A673 (cell line): ENCODE measurements around the gene SKP1. TPM values are rescaled to one million over a fixed set of nuclear protein-coding genes. Genes with fewer than 3 reads are reported as not detected.

Source experiments
- BruUV-seq: library from RNA; stranded (reverse); fragments of 400-500 nt; replicated peaks from 2 replicates; lab custom pipeline; 2021; lab: Mats Ljungman, UMichigan
- CTCF ChIA-PET: fragments of 300-600 bp; sonication (Branson Sonifier 250); formaldehyde crosslinking; loops from one replicate; lab custom pipeline; 2022; ENCODE audit warnings: antibody characterized with exemption; lab: Charles Lee
- POLR2A ChIA-PET: fragments of 300-600 bp; sonication (Branson Sonifier 250); formaldehyde crosslinking; loops from one replicate; lab custom pipeline; 2022; ENCODE audit warnings: antibody characterized with exemption; ENCODE audit not compliant: low non-redundant PET; lab: Charles Lee
- DNase-seq: peaks from one replicate; pipeline ENCODE4 v3.0.0-alpha.2; 2015; ENCODE audit warnings: low spot score
- H3K27ac ChIP-seq: fragments of 200-600 bp; sonication (generic); 2 replicates; pipeline ENCODE4 v1.5.1; 2016; ENCODE audit warnings: mixed run types, low read depth, mild to moderate bottlenecking, mixed read lengths, antibody characterized with exemption, low read length; ENCODE audit not compliant: poor library complexity, severe bottlenecking
- H3K27me3 ChIP-seq: fragments of 200-600 bp; sonication (generic); replicated peaks from 2 replicates; pipeline ENCODE4 v1.6.1; 2017; ENCODE audit warnings: mixed run types, low read depth, mild to moderate bottlenecking, mixed read lengths, antibody characterized with exemption, low read length; ENCODE audit not compliant: insufficient read depth, poor library complexity
- H3K36me3 ChIP-seq: fragments of 200-600 bp; sonication (generic); 2 replicates; pipeline ENCODE4 v1.6.1; 2016; ENCODE audit warnings: mixed run types, mild to moderate bottlenecking, mixed read lengths, antibody characterized with exemption, low read length; ENCODE audit not compliant: insufficient read depth, poor library complexity, severe bottlenecking
- H3K4me1 ChIP-seq: fragments of 200-600 bp; sonication (generic); 2 replicates; pipeline ENCODE4 v1.6.1; 2017; ENCODE audit warnings: mixed run types, mild to moderate bottlenecking, mixed read lengths, antibody characterized with exemption, low read length; ENCODE audit not compliant: insufficient read depth, poor library complexity, severe bottlenecking
- H3K4me3 ChIP-seq: fragments of 200-600 bp; sonication (generic); 2 replicates; pipeline ENCODE4 v1.5.1; 2016; ENCODE audit warnings: low read depth, mixed run types, mild to moderate bottlenecking, mixed read lengths, low read length; ENCODE audit not compliant: poor library complexity, severe bottlenecking
- H3K9me3 ChIP-seq: fragments of 200-600 bp; sonication (generic); 2 replicates; pipeline ENCODE4 v1.6.1; 2016; ENCODE audit warnings: mixed run types, low read depth, mild to moderate bottlenecking, mixed read lengths, antibody characterized with exemption, low read length; ENCODE audit not compliant: poor library complexity, severe bottlenecking
- EZH2 ChIP-seq: fragments of 200-600 bp; sonication (generic); IDR thresholded peaks from 2 replicates; pipeline ENCODE4 v1.6.1; 2017; ENCODE audit warnings: borderline replicate concordance, low read depth, mild to moderate bottlenecking, mixed read lengths, antibody characterized with exemption, low read length; ENCODE audit not compliant: poor library complexity, severe bottlenecking
- intact Hi-C: fragments of 100-400 bp; cut with micrococcal nuclease; formaldehyde crosslinking; loops from one replicate; pipeline ENCODE4 v1.10.0; 2022; ENCODE audit not compliant: unreplicated experiment
- total RNA-seq: library from RNA; stranded (reverse); gene quantifications from 2 replicates; pipeline ENCODE4 v1.2.3, GENCODE V29; 2021
- TF ChIP-seq, protein P1 (sequence below): fragments of 300-800, 200-600 bp; sonication (generic); conservative IDR thresholded peaks from 2 replicates; pipeline ENCODE4 v1.5.1; 2017; ENCODE audit warnings: low read depth, mild to moderate bottlenecking, antibody characterized with exemption, low read length, moderate library complexity, mixed read lengths

The SKP1 gene
- total RNA-seq, 1 experiment from 2014 or later: 465 TPM

GRCh38 chr5:134127988-134128647, 48.6 kb downstream of the SKP1 start:
- Histone ChIP-seq H3K9me3 (no peaks in the 10 kb centered on the region), H3K4me3 (no peak overlapping the region), H3K36me3 (peaks cover 6% of the 10 kb centered on the region), H3K27ac (no peak overlapping the region), H3K27me3 (no peaks in the 10 kb centered on the region), H3K4me1 (no peaks in the 10 kb centered on the region)
- no peak for DNase-seq
- BruUV-seq: no TSS peak
- POLR2A ChIA-PET: no interaction called here
- CTCF ChIA-PET: no interaction called here
- TF ChIP-seq EZH2: no peak
- TF ChIP-seq, protein P1, sequence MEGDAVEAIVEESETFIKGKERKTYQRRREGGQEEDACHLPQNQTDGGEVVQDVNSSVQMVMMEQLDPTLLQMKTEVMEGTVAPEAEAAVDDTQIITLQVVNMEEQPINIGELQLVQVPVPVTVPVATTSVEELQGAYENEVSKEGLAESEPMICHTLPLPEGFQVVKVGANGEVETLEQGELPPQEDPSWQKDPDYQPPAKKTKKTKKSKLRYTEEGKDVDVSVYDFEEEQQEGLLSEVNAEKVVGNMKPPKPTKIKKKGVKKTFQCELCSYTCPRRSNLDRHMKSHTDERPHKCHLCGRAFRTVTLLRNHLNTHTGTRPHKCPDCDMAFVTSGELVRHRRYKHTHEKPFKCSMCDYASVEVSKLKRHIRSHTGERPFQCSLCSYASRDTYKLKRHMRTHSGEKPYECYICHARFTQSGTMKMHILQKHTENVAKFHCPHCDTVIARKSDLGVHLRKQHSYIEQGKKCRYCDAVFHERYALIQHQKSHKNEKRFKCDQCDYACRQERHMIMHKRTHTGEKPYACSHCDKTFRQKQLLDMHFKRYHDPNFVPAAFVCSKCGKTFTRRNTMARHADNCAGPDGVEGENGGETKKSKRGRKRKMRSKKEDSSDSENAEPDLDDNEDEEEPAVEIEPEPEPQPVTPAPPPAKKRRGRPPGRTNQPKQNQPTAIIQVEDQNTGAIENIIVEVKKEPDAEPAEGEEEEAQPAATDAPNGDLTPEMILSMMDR: no peak
- intact Hi-C loops: no loop called here

DNA sequence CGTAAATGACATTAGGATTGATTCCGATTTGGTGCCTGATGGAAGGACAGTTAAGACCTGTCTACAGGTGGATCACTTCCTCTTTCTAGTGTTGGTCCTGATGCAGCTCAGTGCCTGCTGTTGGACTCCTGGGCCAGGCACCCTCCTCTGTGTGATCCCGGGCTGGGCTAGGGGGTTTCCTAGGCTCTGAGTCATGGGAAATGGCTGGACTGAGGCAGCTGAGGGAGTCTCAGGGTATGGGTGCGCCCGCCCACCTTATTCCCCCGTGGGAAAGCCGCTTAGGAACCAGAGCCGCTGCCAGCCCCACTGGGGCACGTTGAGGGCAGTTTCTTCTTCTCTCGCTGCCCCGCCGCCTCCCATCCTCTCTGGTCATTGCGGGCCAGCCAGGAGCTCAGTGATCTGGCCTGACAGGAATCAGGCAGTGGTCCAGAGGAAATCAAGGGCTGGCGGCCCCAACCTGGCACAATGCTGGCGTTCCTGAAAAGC, 49.3 kb downstream of the SKP1 start:
- no peak for DNase-seq

DNA sequence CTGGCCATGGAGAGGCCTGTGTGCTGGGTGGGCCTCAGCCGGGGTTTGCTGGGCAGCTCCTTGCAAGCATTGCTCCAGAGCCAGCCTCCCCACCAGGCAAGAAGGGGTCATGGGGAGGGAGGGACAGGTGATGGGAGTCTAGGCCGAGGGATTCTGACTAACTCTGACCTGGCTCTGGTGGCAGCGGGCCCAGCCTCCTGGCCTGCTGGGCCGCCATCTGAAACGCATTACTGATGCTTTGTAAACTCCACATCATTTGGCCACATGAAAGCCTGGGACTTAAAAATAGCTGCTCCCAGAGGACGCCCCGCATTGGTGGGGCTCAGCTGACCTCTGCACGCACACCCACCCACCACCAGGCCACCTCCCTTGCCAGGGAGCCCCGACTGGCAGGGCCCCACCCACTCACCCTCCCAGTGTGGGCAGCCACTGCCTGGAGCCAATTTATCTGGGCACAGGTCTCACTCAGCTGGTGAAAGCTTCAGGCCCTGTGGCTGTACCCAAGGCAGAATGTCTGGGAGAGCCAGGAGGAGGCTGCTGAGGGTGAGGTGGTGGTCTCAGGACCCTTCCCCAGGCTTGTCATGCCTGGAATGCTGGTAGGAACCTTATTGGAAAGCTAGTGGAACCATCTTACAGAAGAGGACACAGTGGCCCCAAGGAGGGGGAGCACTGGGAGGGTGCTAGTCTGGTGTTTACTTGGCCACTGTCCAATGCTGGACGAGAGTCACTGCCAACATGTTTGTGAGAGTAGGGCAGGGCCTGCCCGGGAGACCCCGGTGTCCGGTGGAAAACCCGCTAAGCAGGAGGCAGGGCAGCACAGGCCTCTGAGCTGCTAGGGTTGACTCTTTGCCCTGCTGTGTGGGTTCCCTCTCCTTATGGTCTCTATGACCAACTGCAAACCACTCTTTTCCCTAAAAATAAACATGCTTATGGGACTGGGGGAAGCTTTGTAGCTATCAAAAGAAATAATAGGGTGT, 51.4 kb downstream of the SKP1 start:
- no peaks in the 10 kb centered on the region for H3K9me3 ChIP-seq
- H3K4me1 ChIP-seq: no peaks in the 10 kb centered on the region
- no peaks in the 10 kb centered on the region for H3K27me3 ChIP-seq
- CTCF ChIA-PET: interaction anchor here (0.6 to 0.7 kb wide), 2 partner anchors 10 to 119 kb away, joined by 7 read pairs; no protein-coding TSS in a partner anchor
- BruUV-seq: no TSS peak
- H3K4me3 ChIP-seq: no peak overlapping the region
- H3K36me3 ChIP-seq: peaks cover 3% of the 10 kb centered on the region
- no peak overlapping the region for H3K27ac ChIP-seq
- no peak for DNase-seq
- intact Hi-C loops: no loop called here
- POLR2A ChIA-PET: no interaction called here
- no peak for TF ChIP-seq EZH2
- TF ChIP-seq, protein P1: no peak

More for the DNA sequence above, 49.3 kb downstream of the SKP1 start:
- H3K36me3 ChIP-seq: peaks cover 6% of the 10 kb centered on the region
- no TSS peak for BruUV-seq
- H3K4me3 ChIP-seq: no peak overlapping the region
- no peak overlapping the region for H3K27ac ChIP-seq
- no peaks in the 10 kb centered on the region for H3K27me3 ChIP-seq
- no peaks in the 10 kb centered on the region for H3K4me1 ChIP-seq
- TF ChIP-seq, protein P1: no peak
- no peak for TF ChIP-seq EZH2
- ChIA-PET CTCF (no interaction called here), POLR2A (no interaction called here)
- no peaks in the 10 kb centered on the region for H3K9me3 ChIP-seq
- intact Hi-C loops: no loop called here
